ENCODE data around the gene WRNIP1. TPM values are rescaled to one million over a fixed set of nuclear protein-coding genes. Genes with fewer than 3 reads are reported as not detected.

Gene WRNIP1
- total RNA-seq: 45.2 and 47.4 TPM in 2 replicates

DNA sequence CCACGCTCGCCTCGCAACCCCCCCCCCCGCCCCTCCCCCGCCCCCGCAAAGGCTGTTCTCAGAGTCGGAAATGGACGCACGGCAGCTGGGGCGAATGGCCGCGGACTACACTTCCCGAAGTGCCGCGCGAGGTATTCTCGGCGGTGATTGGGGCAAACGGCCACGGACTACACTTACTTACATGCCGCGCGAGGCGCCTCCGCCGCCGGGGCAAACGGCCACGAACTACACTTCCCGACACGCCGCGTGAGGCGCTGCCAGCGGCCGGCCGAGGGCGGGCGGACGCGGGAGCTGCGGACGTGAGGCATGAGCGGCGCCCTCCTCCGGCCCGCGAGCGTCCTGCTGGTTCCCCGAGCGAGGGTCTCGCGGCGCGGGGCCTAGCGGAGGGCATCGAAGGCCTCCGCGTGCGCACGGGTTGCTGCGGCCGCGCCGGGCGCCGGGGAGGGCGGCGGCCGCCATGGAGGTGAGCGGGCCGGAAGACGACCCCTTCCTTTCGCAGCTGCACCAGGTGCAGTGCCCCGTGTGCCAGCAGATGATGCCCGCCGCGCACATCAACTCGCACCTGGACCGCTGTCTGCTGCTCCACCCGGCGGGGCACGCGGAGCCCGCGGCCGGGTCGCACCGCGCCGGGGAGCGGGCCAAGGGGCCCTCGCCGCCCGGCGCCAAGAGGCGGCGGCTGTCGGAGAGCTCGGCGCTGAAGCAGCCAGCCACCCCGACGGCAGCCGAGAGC, at the start of gene WRNIP1:
Gene WRNIP1 (plus strand): TSS at position 228 of the 730 bp plus-strand sequence. CDS start 230 bp downstream, at position 458.
- intact Hi-C loops (cut with micrococcal nuclease): loop anchor here (1.0 to 10.0 kb wide), 13 partner anchors 26 to 1369 kb away; partner anchors contain the start of genes BPHL, ECI2, GMDS and PSMG4

GRCh38 chr6:2715737-2716136, 49.5 kb upstream of the WRNIP1 start:
- intact Hi-C loops (cut with micrococcal nuclease): no loop called here

GRCh38 chr6:2716936-2717700, 48.1 kb upstream of the WRNIP1 start:
- intact Hi-C loops (cut with micrococcal nuclease): no loop called here

DNA sequence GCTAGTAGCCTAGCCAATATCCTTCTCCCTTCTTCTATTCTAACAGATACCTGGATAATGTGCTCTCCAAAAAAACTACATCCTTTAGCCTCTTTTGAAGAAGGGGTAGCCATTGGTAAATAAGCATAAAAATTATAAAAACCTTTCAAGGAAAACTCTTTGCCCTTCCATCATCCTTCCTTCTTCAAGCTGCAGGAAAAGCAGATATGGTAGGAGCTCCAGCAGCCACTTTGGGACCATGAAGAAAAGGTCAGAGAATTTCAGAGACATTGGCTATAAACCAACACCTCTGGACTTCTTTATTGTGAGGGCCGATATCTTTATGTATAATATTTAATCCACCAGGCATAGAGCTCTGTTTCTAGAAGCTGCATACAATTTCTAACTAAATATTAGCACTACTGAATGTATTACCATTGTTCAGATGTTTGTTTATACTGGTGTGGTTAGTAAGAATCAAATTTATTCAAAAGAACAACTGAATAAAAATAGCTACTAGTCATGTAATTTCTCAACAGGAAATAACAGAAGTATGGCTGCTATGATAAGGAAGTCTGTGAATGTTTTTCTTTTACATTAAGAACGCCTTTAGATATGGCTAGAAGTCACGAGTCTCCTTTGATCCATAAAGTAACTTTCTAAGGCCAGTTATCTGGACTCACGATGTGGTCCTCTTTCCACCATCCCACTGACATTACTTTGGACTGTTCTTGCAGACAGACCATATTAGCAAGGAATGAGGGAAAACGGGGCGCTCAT, 46.7 kb upstream of the WRNIP1 start:
- intact Hi-C loops (cut with micrococcal nuclease): no loop called here

DNA sequence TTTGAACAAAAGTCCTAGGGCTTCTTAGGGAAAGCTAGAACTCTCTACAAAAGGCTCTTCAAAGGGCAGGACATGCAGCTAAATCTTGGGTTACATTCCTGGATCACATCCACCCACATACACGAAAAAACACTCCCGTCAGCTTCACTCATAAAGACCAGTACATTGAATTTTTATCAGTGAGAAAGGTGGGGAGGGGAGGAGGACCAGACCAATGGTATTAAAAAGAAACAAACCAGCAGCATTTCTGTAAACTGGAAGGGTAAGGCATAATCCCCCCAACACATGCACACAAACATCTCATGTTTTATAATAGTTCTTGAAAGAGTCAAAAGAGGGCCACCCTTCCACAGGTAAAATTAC, 46.1 kb upstream of the WRNIP1 start:
- intact Hi-C loops (cut with micrococcal nuclease): no loop called here

DNA sequence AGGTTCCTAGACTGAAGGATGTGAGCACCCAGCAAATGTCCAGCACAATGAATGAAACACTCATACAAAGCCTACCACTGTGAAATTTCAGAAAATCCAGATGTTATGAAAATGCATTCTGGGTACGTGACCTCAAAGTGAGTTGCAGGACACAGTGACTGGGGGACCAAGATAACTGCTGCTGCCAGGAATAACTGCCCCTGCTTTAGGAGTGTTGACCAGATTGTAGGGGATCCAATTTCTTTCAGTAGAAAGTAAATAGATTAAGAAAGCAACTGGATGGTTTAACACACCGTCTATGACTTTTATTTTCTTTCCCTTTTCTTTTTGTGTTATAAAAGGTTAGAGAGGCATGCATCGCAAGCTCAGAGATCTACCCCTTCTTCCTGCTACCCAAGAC, 44.0 kb upstream of the WRNIP1 start:
- intact Hi-C loops (cut with micrococcal nuclease): no loop called here

DNA sequence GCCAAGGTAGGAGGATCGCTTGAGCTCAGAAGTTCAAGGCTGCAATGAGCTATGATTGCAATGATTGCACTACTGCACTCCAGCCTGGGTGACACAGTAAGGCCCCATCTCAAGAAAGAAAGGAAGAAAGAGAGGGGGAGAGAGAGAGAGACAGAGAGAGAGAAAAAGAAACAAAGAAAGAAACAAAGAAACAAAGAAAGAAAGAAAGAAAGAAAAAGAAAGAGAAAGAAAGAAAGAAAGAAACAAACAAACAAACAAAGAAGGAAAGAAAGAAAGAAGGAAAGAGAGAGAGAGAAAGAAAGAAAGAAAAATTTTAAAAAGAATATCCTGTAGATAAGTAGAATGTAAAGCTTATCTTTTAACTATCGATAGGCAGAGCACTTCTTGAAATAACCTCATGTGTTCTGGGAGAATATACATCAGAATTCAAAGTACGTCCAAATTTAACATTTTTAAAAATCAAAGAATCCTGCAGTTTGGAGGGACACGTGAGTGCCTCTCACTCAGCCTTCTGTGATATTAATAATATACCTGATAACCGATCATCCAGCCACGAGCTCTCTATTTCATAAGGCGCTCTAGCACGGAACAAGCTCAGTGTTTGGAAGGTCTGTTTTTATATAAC, 39.7 kb upstream of the WRNIP1 start:
- intact Hi-C loops (cut with micrococcal nuclease): no loop called here

DNA sequence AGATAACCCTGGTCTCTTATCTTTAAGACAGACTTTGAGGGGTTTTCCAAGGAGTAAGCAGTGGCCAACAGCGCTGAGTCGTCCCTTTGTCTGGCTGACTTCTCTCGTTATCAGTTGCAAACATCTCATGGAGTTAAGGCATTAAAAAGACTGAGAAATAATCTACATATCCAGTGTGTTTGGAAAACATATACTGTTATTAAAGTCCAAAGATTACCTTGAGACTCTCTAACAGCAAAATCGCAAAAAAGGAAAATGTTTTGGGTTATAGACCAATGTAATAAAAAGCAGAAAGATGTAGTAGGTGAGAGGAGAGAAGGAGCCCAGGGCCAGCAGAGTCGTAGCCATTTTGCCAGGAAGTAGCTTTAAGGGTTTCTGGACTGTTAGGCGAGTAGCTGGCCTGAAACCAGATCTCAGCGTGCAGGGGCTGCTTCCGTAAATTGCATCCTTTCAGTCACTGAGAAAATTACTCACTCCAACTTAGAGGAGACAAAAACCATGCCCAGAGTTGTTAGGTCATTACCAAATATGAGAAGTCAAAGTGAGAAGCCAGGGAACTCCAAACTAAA, 39.1 kb upstream of the WRNIP1 start:
- intact Hi-C loops (cut with micrococcal nuclease): no loop called here

- intact Hi-C loops (cut with micrococcal nuclease): no loop called here
Measured at GRCh38 chr6:2729921-2730320, 35.3 kb upstream of the WRNIP1 start.

GRCh38 chr6:2730353-2731107, 34.7 kb upstream of the WRNIP1 start:
- intact Hi-C loops (cut with micrococcal nuclease): no loop called here

DNA sequence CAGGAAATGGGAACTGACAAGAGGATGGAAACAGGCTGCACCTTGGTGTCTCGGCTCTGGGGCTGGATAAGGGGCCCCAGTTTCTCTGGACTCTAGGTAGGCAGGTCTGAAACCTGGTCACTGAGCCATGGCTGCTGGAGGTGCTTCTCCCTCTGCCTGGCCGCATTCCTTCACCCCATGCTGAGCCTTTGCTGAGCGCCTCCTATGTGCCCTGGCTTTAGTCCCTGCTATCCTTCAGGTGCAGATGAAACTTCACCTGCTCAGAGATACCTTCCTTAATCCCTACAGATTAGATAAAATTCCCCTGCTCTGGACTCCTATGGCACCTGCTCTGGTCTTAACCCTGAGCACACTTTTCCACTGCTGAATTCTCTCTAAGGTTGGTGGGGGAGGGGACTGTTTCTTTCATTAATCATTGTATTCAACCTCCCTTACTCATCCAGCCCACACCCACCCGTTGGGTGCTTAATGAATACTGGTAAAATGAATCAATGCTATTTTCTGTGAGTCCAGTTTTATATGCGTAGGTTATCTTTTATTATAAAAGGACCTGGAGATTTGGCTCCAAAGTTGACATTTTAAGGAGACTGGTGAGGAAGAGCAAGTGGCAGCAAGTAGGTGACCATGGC, 33.8 kb upstream of the WRNIP1 start:
- intact Hi-C loops (cut with micrococcal nuclease): no loop called here

DNA sequence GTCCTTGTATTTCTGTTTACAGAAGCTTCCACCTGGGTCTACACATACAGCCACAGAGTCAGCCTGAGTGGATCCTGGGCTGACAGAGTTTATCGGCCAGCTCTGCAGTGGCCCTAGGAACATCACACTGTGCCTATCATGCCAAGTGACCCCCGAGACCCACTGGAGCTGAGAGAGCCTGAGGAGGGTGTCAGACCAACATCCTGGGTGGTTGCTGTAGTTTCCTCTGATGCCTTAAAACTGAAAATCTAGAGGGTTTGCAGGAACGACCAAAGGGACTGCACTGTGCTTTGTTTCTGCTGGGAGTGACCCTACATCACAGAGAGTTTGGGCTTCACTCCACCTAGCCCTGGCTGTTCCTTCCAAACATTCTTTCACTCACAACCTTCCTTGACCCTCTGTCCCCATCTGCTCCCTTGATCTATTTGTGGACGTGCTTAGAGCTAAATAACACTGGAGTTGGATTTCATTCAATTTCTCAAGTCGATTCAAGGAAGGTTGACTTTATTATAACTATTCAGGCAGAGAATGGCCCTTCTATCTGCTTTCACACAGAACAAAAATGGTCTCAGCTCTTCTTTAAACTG, 32.6 kb upstream of the WRNIP1 start:
- intact Hi-C loops (cut with micrococcal nuclease): no loop called here

GRCh38 chr6:2733324-2733723, 31.9 kb upstream of the WRNIP1 start:
- intact Hi-C loops (cut with micrococcal nuclease): no loop called here

DNA sequence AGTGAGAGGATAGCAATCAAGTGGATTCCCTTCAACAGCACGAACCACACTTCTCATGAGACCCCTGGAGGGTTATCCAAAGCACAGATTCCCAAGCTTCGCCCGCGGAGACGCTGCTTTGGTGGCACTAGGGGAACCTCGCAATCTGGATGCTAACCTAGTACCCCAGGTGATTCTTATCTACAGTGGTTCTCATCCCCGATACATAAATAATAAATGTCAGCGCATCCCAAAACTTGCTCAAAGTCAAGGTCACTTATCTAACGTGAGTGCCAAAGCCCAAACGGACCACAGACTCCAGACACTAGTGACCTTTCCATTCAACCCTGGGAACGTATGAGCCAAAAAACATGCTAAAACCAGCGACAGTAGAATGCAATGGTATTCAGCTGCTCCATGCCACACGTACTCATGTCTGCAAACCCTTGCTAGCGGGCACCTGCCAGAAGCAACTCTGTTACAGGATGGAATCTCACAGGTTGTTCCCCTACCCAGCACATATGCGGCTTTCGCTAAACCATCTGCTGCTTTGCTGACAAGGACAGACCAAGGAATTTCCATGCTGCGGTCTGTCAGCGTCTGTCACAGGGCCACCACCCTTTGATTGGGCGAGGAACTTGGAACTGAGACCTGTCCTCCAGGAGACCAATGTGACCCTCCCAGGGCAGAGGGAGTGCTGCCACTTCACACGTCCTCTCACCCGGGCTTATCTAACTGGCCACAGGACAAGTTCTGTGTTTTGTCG, 31.3 kb upstream of the WRNIP1 start:
- intact Hi-C loops (cut with micrococcal nuclease): no loop called here

DNA sequence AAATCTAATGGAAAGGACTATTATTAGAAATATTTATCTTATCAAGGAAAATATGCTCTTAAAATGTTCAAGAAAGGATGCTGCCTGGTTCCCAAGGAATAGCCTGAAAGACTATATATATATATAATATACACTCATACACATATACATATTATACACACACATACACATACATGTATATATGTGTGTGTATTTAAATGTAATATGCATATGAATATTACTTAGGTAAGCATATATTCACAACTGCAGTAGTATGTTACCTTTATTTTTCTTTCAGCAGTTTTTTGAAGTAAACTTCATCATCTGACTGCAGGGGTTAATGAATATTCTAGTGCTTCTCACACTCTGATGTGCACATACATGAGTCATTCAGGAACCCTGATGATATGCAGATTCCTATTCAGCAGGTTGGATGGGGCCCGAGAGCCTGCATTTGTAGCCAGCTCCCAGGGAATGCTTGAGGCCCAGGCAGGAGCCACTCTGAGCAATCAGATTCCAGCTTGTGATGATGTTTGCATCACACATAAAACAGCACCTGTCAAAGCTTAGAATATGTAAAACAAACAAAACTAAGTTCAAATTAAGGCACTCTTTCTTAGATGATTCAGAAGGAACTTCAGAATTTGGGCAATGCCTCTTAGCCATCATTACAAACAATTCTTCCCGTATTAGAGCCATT, 30.6 kb upstream of the WRNIP1 start:
- intact Hi-C loops (cut with micrococcal nuclease): no loop called here

DNA sequence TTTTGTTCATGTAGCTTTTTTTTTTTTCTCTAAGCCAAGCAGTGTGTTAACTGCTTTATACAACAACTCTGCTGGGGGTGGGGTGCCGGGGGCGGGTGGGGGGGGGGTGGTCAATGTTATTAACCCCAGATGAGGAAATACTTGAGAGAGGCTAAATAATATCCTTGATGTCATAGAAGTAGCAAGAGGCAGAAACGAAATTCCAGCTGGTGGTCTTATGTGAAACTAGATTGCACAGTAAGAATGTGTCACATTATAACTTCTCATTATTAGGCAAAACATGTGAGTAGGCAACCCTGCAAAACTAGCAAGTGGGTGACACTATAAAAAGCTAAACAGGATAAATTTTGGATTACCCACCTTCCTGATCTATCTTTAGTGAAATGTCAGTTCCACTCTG, 27.3 kb upstream of the WRNIP1 start:
- intact Hi-C loops (cut with micrococcal nuclease): loop anchor here (1.0 kb wide), 1 partner anchor 23 kb away; no protein-coding TSS in a partner anchor

DNA sequence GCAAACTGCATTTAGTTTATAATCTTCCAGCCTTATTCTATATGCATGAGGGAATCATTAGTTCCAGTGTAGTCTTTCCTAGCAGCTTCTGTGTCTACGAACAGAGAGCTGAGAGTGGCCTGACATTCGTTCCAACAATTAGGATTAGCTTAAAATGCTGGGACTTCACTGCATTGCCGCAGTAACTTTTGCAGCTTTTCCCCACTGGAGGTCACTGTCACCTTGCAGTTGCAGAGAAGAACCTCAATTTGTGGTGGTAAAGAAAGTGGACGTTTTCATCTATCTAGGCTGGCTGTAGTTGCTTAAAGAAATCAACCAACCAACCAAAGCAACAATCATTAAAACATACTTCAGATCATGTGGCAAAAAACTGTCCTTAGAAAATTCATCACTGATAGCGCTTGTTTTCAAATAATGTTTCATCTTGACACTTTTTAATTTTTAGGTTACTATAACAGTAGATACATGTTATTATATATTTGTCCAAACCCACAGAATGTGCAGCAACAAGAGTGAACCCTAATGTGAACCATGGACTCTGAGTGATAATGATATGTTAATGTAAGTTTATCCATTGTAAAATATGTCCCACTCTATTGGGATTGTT, 26.7 kb upstream of the WRNIP1 start:
- intact Hi-C loops (cut with micrococcal nuclease): loop anchor here (1.0 kb wide), 1 partner anchor 23 kb away; no protein-coding TSS in a partner anchor

- intact Hi-C loops (cut with micrococcal nuclease): no loop called here
Measured at GRCh38 chr6:2739335-2739734, 25.9 kb upstream of the WRNIP1 start.

Measured in T-helper 2 cell treated with Interferon-gamma antibody and Interleukin-4, amounts not matched to agents 100 ng/mL and 5 ng/mL, for 36 hours (primary cell).